GM21576 (cell line): ENCODE data around the gene ZNF202.

Source experiments
- ATAC-seq: cut with Tn5 transposase; IDR thresholded peaks from one replicate; pipeline ENCODE4 v1.9.1; 2021; ENCODE audit warnings: mild to moderate bottlenecking, moderate library complexity; ENCODE audit not compliant: unreplicated experiment

The ZNF202 gene

GRCh38 chr11:123684601-123685000 lies 56.9 kb downstream of the ZNF202 start:
- no peak for ATAC-seq

- ATAC-seq, result no peak
Observed at GRCh38 chr11:123683428-123684170, 57.9 kb downstream of the ZNF202 start.

- no peak for ATAC-seq
Observed at GRCh38 chr11:123682696-123683410, 58.6 kb downstream of the ZNF202 start.

- no peak for ATAC-seq
Observed at GRCh38 chr11:123681030-123681429, 60.4 kb downstream of the ZNF202 start.

GRCh38 chr11:123678246-123678645 lies 63.2 kb downstream of the ZNF202 start:
- ATAC-seq, result no peak

- ATAC-seq, result no peak
Observed at GRCh38 chr11:123677510-123677909, 64.0 kb downstream of the ZNF202 start.

- no peak for ATAC-seq
Observed at GRCh38 chr11:123674297-123674696, 67.2 kb downstream of the ZNF202 start.
